H9 (cell line): ENCODE results near the gene MUC2. TPM values are rescaled to one million over a fixed set of nuclear protein-coding genes. Genes with fewer than 3 reads are reported as not detected.

Experiments
- DNase-seq: peaks from one replicate; pipeline ENCODE4 v3.0.0-alpha.2; 2017
- H2AFZ ChIP-seq: one replicate; pipeline ENCODE4 v1.6.1; 2013; ENCODE audit warnings: mild to moderate bottlenecking, low read length, control low read depth, moderate library complexity
- H2AK5ac ChIP-seq: 2 replicates; pipeline ENCODE4 v1.6.1; 2013; ENCODE audit warnings: low read length, control low read depth, mixed read lengths; ENCODE audit not compliant: insufficient read length
- H2BK120ac ChIP-seq: one replicate; pipeline ENCODE4 v1.6.1; 2013; ENCODE audit warnings: low read depth, mild to moderate bottlenecking, low read length, control low read depth, inconsistent platforms; ENCODE audit not compliant: poor library complexity, severe bottlenecking
- H2BK12ac ChIP-seq: 2 replicates; pipeline ENCODE4 v1.6.1; 2013; ENCODE audit warnings: low read length, control low read depth, mixed read lengths, low read depth; ENCODE audit not compliant: insufficient read length
- H2BK15ac ChIP-seq: 2 replicates; pipeline ENCODE4 v1.6.1; 2013; ENCODE audit warnings: low read depth, low read length, control low read depth
- H2BK20ac ChIP-seq: one replicate; pipeline ENCODE4 v1.6.1; 2013; ENCODE audit warnings: low read depth, mild to moderate bottlenecking, low read length, control low read depth, inconsistent platforms; ENCODE audit not compliant: poor library complexity, severe bottlenecking
- H2BK5ac ChIP-seq: 2 replicates; pipeline ENCODE4 v1.6.1; 2013; ENCODE audit warnings: low read length, control low read depth, mixed read lengths; ENCODE audit not compliant: insufficient read length
- H3K14ac ChIP-seq: 2 replicates; pipeline ENCODE4 v1.6.1; 2013; ENCODE audit warnings: low read length, control low read depth; ENCODE audit not compliant: insufficient read depth
- H3K18ac ChIP-seq: 2 replicates; pipeline ENCODE4 v1.6.1; 2013; ENCODE audit warnings: low read depth, mild to moderate bottlenecking, mixed read lengths, low read length, control low read depth; ENCODE audit not compliant: insufficient read length
- H3K23ac ChIP-seq: 2 replicates; pipeline ENCODE4 v1.6.1; 2013; ENCODE audit warnings: low read length, control low read depth, mixed read lengths, low read depth; ENCODE audit not compliant: insufficient read length
- H3K23me2 ChIP-seq: 2 replicates; pipeline ENCODE4 v1.6.1; 2013; ENCODE audit warnings: low read depth, mild to moderate bottlenecking, mixed read lengths, low read length, control low read depth; ENCODE audit not compliant: insufficient read length, poor library complexity, severe bottlenecking
- H3K27ac ChIP-seq: 2 replicates; pipeline ENCODE4 v1.5.1; 2013; ENCODE audit warnings: low read length, control low read depth, mixed read lengths, low read depth; ENCODE audit not compliant: insufficient read length
- H3K27me3 ChIP-seq: 2 replicates; pipeline ENCODE4 v1.6.1; 2013; ENCODE audit warnings: low read length, control low read depth, inconsistent platforms; ENCODE audit not compliant: insufficient read depth
- H3K4ac ChIP-seq: 2 replicates; pipeline ENCODE4 v1.6.1; 2013; ENCODE audit warnings: low read depth, mild to moderate bottlenecking, control low read depth, inconsistent platforms, low read length, moderate library complexity
- H3K4me1 ChIP-seq: 2 replicates; pipeline ENCODE4 v1.6.1; 2013; ENCODE audit warnings: low read length, control low read depth, inconsistent platforms; ENCODE audit not compliant: insufficient read depth
- H3K4me2 ChIP-seq: 2 replicates; pipeline ENCODE4 v1.6.1; 2013; ENCODE audit warnings: low read length, control low read depth, mixed read lengths; ENCODE audit not compliant: insufficient read length, insufficient read depth
- H3K56ac ChIP-seq: 2 replicates; pipeline ENCODE4 v1.6.1; 2013; ENCODE audit warnings: low read depth, mild to moderate bottlenecking, mixed read lengths, low read length, control low read depth; ENCODE audit not compliant: insufficient read length
- H3K79me1 ChIP-seq: 2 replicates; pipeline ENCODE4 v1.6.1; 2013; ENCODE audit warnings: low read depth, mild to moderate bottlenecking, moderate library complexity, low read length, control low read depth, inconsistent platforms; ENCODE audit not compliant: insufficient read depth, poor library complexity, severe bottlenecking
- H3K79me2 ChIP-seq: 2 replicates; pipeline ENCODE4 v1.6.1; 2013; ENCODE audit warnings: low read length, control low read depth, inconsistent platforms; ENCODE audit not compliant: insufficient read depth
- H3K9ac ChIP-seq: 2 replicates; pipeline ENCODE4 v1.6.1; 2013; ENCODE audit warnings: low read length, control low read depth, mixed read lengths; ENCODE audit not compliant: insufficient read length; ENCODE audit errors: extremely low read depth
- H3K9me3 ChIP-seq: one replicate; pipeline ENCODE4 v1.6.1; 2013; ENCODE audit warnings: low read depth, low read length, inconsistent platforms; ENCODE audit not compliant: control insufficient read depth
- H3T11ph ChIP-seq: one replicate; pipeline ENCODE4 v1.6.1; 2013; ENCODE audit warnings: mild to moderate bottlenecking, low read length, control low read depth, inconsistent platforms
- H4K20me1 ChIP-seq: one replicate; pipeline ENCODE4 v1.6.1; 2013; ENCODE audit not compliant: control insufficient read depth, insufficient read length, insufficient read depth
- H4K5ac ChIP-seq: 2 replicates; pipeline ENCODE4 v1.6.1; 2013; ENCODE audit warnings: low read depth, mild to moderate bottlenecking, mixed read lengths, low read length, control low read depth; ENCODE audit not compliant: insufficient read length
- H4K8ac ChIP-seq: replicated peaks from 2 replicates; pipeline ENCODE4 v1.6.1; 2013; ENCODE audit warnings: low read length, control low read depth, mixed read lengths, low read depth; ENCODE audit not compliant: insufficient read length
- H4K91ac ChIP-seq: 2 replicates; pipeline ENCODE4 v1.6.1; 2013; ENCODE audit warnings: low read depth, mild to moderate bottlenecking, moderate library complexity, mixed read lengths, low read length, control low read depth; ENCODE audit not compliant: insufficient read length
- H3K27ac Mint-ChIP-seq, 3 experiments: 2 replicates in 2 of 3; 3 replicates in 1 of 3; pipeline ENCODE4 v1.8.0; 2020 to 2021; ENCODE audit warnings: mixed read lengths in 3 of 3, mild to moderate bottlenecking in 1 of 3, moderate library complexity in 1 of 3
- H3K27me3 Mint-ChIP-seq: 2 replicates; pipeline ENCODE4 v1.8.0; 2021; ENCODE audit warnings: low read depth, mild to moderate bottlenecking, moderate library complexity, mixed read lengths
- H3K36me3 Mint-ChIP-seq, 3 experiments: 2 replicates in 2 of 3; 3 replicates in 1 of 3; pipeline ENCODE4 v1.8.0; 2020 to 2021; ENCODE audit warnings: low read depth in 3 of 3, mixed read lengths in 3 of 3; ENCODE audit not compliant: insufficient read depth in 1 of 3
- H3K4me1 Mint-ChIP-seq, 2 experiments: 2 replicates each; pipeline ENCODE4 v1.8.0; 2020; ENCODE audit warnings: mixed read lengths in 2 of 2
- H3K4me3 Mint-ChIP-seq, 2 experiments: 2 replicates in 1 of 2; 3 replicates in 1 of 2; pipeline ENCODE4 v1.8.0; 2020 to 2021; ENCODE audit warnings: mild to moderate bottlenecking in 2 of 2, mixed read lengths in 2 of 2, moderate library complexity in 1 of 2
- H3K9me3 Mint-ChIP-seq, 2 experiments: 2 replicates in 1 of 2; 3 replicates in 1 of 2; pipeline ENCODE4 v1.8.0; 2020; ENCODE audit warnings: mild to moderate bottlenecking in 2 of 2, mixed read lengths in 2 of 2, moderate library complexity in 1 of 2
- WGBS: extraction: QIAGEN DNeasy Blood & Tissue Kit; methylation state at CpG from one replicate; pipeline ENCODE4 v1.1.7; 2013; ENCODE audit warnings: missing lambda C conversion rate, low lambda C conversion rate, mixed read lengths; ENCODE audit not compliant: insufficient read length; ENCODE audit errors: extremely low coverage; 5-methylcytosine and 5-hydroxymethylcytosine counted together
- total RNA-seq: library from RNA; stranded (reverse); gene quantifications from 2 replicates; pipeline ENCODE4 v1.2.1, GENCODE V29; 2021
- TF ChIP-seq, protein P1 (sequence below): fragments of 200-600 bp; sonication (generic); conservative IDR thresholded peaks from 3 replicates; pipeline ENCODE4 v1.8.0; 2021; ENCODE audit warnings: antibody characterized with exemption, mild to moderate bottlenecking

Gene MUC2
- total RNA-seq, 1 experiment from 2014 or later: not detected

DNA sequence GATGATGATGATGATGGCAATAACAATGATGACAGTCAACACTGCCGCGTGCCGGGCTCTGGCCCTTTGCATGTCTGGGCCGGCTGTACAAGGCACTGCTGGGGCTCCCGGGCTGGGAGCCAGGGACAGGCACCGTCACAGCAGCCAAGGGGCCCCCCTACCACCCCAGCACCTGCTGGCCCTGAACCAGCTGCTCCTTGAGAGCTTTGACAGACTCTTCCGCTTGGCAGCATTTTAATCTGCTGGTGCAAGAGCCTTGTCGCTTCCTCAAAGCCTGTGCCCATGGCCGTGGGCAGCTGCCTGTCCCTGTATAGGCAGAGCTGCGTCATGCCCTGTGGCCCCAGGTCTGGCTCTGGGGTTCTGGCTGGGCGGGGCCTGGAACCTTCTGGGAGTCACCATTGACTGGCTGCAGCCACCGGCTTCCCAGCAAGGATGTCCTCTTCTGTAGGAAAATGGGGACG lies 25.2 kb upstream of the MUC2 start:
- WGBS: no CpG with 5 or more reads among the region's 13 CpGs
- no peak overlapping the region for H3K27ac Mint-ChIP-seq
- Histone ChIP-seq H2BK15ac (no peak overlapping the region), H3T11ph (no peak overlapping the region), H3K79me2 (no peaks in the 10 kb centered on the region), H3K9ac (no peak overlapping the region), H4K20me1 (no peaks in the 10 kb centered on the region), H3K9me3 (no peaks in the 10 kb centered on the region), H3K79me1 (no peaks in the 10 kb centered on the region), H4K5ac (no peak overlapping the region), H3K4me1 (no peaks in the 10 kb centered on the region), H3K27me3 (no peaks in the 10 kb centered on the region), H4K8ac (no peak overlapping the region), H2BK120ac (no peak overlapping the region), H2BK5ac (no peak overlapping the region), H3K23me2 (no peaks in the 10 kb centered on the region), H3K56ac (no peak overlapping the region), H2BK20ac (no peak overlapping the region), H4K91ac (no peak overlapping the region), H2AFZ (no peak overlapping the region), H2BK12ac (no peak overlapping the region), H3K14ac (no peak overlapping the region), H3K4me2 (no peak overlapping the region), H3K23ac (no peak overlapping the region), H3K27ac (no peak overlapping the region), H3K18ac (no peak overlapping the region), H2AK5ac (no peak overlapping the region), H3K4ac (no peak overlapping the region)
- H3K4me3 Mint-ChIP-seq: no peak overlapping the region
- no peaks in the 10 kb centered on the region; a peak in 1 of 7 replicates for H3K36me3 Mint-ChIP-seq
- H3K4me1 Mint-ChIP-seq: peaks cover 0 to 3% of the 10 kb centered on the region in 2 experiments; a peak in 2 of 4 replicates
- H3K9me3 Mint-ChIP-seq: no peaks in the 10 kb centered on the region; a peak in 1 of 5 replicates
- no peak for DNase-seq
- peaks cover 15% of the 10 kb centered on the region for H3K27me3 Mint-ChIP-seq
- TF ChIP-seq, protein P1, sequence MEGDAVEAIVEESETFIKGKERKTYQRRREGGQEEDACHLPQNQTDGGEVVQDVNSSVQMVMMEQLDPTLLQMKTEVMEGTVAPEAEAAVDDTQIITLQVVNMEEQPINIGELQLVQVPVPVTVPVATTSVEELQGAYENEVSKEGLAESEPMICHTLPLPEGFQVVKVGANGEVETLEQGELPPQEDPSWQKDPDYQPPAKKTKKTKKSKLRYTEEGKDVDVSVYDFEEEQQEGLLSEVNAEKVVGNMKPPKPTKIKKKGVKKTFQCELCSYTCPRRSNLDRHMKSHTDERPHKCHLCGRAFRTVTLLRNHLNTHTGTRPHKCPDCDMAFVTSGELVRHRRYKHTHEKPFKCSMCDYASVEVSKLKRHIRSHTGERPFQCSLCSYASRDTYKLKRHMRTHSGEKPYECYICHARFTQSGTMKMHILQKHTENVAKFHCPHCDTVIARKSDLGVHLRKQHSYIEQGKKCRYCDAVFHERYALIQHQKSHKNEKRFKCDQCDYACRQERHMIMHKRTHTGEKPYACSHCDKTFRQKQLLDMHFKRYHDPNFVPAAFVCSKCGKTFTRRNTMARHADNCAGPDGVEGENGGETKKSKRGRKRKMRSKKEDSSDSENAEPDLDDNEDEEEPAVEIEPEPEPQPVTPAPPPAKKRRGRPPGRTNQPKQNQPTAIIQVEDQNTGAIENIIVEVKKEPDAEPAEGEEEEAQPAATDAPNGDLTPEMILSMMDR: no peak
